Smooth muscle cell (in vitro differentiated cells): Measurements from ENCODE around the gene LRP11. TPM values are rescaled to one million over a fixed set of nuclear protein-coding genes. Genes with fewer than 3 reads are reported as not detected.
A peak's percentile ranks its signal among the peaks of the same experiment; 100 is the strongest.
"Not testable (repeated sequence)": the region's sequence is repeated elsewhere in the genome, so short reads cannot be mapped to it uniquely, and the experiment has no call there.

ENCODE experiments used
- DNase-seq: peaks from one replicate; lab custom pipeline; 2025; ENCODE audit not compliant: unreplicated experiment; lab: John Stamatoyannopoulos, UW
- H2AFZ ChIP-seq: fragments of 200-600 bp; sonication (generic); 2 replicates; pipeline ENCODE4 v1.6.0; 2016; ENCODE audit warnings: antibody characterized with exemption, low read depth, mild to moderate bottlenecking
- H3F3A ChIP-seq: fragments of 200-600 bp; sonication (generic); 2 replicates; pipeline ENCODE4 v1.6.0; 2017; ENCODE audit warnings: antibody characterized with exemption, low read depth
- H3K27ac ChIP-seq: fragments of 200-600 bp; sonication (generic); 2 replicates; pipeline ENCODE4 v1.5.1; 2016; ENCODE audit warnings: low read depth, mild to moderate bottlenecking
- H3K27me3 ChIP-seq: fragments of 200-600 bp; sonication (generic); 2 replicates; pipeline ENCODE4 v1.6.1; 2016; ENCODE audit warnings: low read depth, mild to moderate bottlenecking
- H3K36me3 ChIP-seq: fragments of 200-600 bp; sonication (generic); 2 replicates; pipeline ENCODE4 v1.5.1; 2016; ENCODE audit warnings: low read depth
- H3K4me1 ChIP-seq: fragments of 200-600 bp; sonication (generic); 2 replicates; pipeline ENCODE4 v1.5.1; 2016; ENCODE audit warnings: low read depth
- H3K4me2 ChIP-seq: fragments of 200-600 bp; sonication (generic); 2 replicates; pipeline ENCODE4 v1.6.0; 2016; ENCODE audit warnings: mild to moderate bottlenecking
- H3K4me3 ChIP-seq: fragments of 200-600 bp; sonication (generic); 2 replicates; pipeline ENCODE4 v1.5.1; 2016; ENCODE audit warnings: mild to moderate bottlenecking
- H3K79me2 ChIP-seq: fragments of 200-600 bp; sonication (generic); 2 replicates; pipeline ENCODE4 v1.6.0; 2016; ENCODE audit warnings: low read depth, mild to moderate bottlenecking
- H3K9ac ChIP-seq: fragments of 200-600 bp; sonication (generic); 2 replicates; pipeline ENCODE4 v1.6.0; 2016; ENCODE audit warnings: low read depth
- H3K9me3 ChIP-seq: fragments of 200-600 bp; sonication (generic); replicated peaks from 2 replicates; pipeline ENCODE4 v1.5.1; 2016; ENCODE audit warnings: low read depth
- H4K20me1 ChIP-seq: fragments of 200-600 bp; sonication (generic); 2 replicates; pipeline ENCODE4 v1.6.0; 2016; ENCODE audit warnings: low read depth
- WGBS: methylation state at CpG from one replicate; pipeline ENCODE4 v1.1.7; 2016; ENCODE audit warnings: low lambda C conversion rate; 5-methylcytosine and 5-hydroxymethylcytosine counted together
- polyA plus RNA-seq: library from polyadenylated mRNA; unstranded; fragments of >200 nt; fragmentation: Nextera tagmentation; extraction: Ambion mirVana; gene quantifications from 2 replicates; pipeline ENCODE4 v1.2.1, GENCODE V29; 2016
- total RNA-seq: library from RNA; depleted of rRNA; stranded (reverse); fragments of >200 nt; gene quantifications from 2 replicates; pipeline ENCODE4 v1.2.3, GENCODE V29; 2014
- TF ChIP-seq, protein P1 (sequence below): fragments of 200-600 bp; sonication (generic); IDR thresholded peaks from 2 replicates; pipeline ENCODE4 v1.5.1; 2017; ENCODE audit warnings: borderline replicate concordance, mild to moderate bottlenecking, antibody characterized with exemption; ENCODE audit not compliant: insufficient read depth, poor library complexity, severe bottlenecking

LRP11 gene
- total and polyA plus RNA-seq, 2 experiments from 2014 or later = 69.5 to 75.3 TPM

DNA sequence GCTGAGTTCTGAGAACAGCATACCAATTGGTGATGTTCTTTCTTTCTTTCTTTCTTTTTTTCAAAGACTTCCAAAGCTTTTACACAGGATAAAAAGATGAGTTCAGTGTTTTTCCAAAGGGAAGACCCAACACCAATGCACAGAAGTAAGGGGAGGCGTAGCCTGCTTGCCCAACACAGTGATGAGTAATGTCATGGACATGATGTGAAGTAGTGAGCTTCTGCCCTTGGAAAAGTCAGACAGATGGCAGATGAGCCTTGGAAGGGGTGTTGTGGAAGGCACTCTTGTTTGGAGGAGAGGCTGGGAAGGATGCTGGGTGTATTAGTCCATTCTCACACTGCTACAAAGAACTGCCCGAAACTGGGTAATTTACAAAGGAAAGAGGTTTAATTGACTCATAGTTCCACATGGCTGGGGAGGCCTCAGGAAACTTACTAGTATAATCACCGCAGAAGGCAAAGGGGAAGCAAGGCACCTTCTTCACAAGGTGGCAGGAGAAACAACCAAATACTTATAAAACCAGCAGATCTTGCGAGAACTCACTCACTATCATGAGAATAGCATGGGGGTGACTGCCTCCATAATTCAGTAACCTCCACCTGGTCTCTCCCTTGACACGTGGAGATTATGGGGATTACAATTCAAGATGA, 12.6 kb downstream of the LRP11 start:
- no peaks in the 10 kb centered on the region for H3K9me3 ChIP-seq
- peaks cover 40% of the 10 kb centered on the region for H3F3A ChIP-seq
- H3K36me3 ChIP-seq = no peaks in the 10 kb centered on the region
- H3K27me3 ChIP-seq = no peaks in the 10 kb centered on the region
- H3K4me1 ChIP-seq = peaks cover 19% of the 10 kb centered on the region
- H3K4me3 ChIP-seq = no peak overlapping the region
- H3K79me2 ChIP-seq = peaks cover 20% of the 10 kb centered on the region
- H3K4me2 ChIP-seq = peak overlapping the region; percentile 42
- H4K20me1 ChIP-seq = peaks cover 6% of the 10 kb centered on the region
- TF ChIP-seq, protein P1, sequence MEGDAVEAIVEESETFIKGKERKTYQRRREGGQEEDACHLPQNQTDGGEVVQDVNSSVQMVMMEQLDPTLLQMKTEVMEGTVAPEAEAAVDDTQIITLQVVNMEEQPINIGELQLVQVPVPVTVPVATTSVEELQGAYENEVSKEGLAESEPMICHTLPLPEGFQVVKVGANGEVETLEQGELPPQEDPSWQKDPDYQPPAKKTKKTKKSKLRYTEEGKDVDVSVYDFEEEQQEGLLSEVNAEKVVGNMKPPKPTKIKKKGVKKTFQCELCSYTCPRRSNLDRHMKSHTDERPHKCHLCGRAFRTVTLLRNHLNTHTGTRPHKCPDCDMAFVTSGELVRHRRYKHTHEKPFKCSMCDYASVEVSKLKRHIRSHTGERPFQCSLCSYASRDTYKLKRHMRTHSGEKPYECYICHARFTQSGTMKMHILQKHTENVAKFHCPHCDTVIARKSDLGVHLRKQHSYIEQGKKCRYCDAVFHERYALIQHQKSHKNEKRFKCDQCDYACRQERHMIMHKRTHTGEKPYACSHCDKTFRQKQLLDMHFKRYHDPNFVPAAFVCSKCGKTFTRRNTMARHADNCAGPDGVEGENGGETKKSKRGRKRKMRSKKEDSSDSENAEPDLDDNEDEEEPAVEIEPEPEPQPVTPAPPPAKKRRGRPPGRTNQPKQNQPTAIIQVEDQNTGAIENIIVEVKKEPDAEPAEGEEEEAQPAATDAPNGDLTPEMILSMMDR = no peak
- no peak overlapping the region for H2AFZ ChIP-seq
- WGBS = 66% methylated on average over 5 of the region's 5 CpGs
- H3K9ac ChIP-seq = no peak overlapping the region
- DNase-seq = no peak
- H3K27ac ChIP-seq = peak overlapping the region; percentile 97

DNA sequence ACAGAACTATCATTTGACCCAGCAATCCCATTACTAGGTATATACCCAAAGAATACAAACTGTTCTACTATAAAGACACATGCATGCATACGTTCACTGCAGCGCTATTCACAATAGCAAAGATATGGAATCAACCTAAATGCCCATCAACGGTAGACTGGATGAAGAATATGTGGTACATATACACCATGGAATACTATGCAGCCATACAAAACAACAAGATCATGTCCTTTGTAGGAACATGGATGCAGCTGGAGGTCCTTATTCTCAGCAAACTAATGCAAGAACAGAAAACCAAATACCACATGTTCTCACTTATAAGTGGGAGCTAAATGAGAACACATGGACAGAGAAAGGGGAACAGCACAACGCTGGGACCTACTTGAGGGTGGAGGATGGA, 15.8 kb downstream of the LRP11 start:
- H3K36me3 ChIP-seq, H3K79me2 ChIP-seq, H3K27me3 ChIP-seq, DNase-seq, H3K4me1 ChIP-seq, H3K4me3 ChIP-seq, H2AFZ ChIP-seq, H3K4me2 ChIP-seq, H3K9me3 ChIP-seq: not testable (repeated sequence)
- peaks cover 16% of the 10 kb centered on the region for H4K20me1 ChIP-seq
- WGBS = 87% methylated on average over 4 of the region's 4 CpGs
- H3K27ac ChIP-seq = peak overlapping the region; percentile 83
- H3K9ac ChIP-seq = peak overlapping the region; percentile 0
- peaks cover 17% of the 10 kb centered on the region for H3F3A ChIP-seq

DNA sequence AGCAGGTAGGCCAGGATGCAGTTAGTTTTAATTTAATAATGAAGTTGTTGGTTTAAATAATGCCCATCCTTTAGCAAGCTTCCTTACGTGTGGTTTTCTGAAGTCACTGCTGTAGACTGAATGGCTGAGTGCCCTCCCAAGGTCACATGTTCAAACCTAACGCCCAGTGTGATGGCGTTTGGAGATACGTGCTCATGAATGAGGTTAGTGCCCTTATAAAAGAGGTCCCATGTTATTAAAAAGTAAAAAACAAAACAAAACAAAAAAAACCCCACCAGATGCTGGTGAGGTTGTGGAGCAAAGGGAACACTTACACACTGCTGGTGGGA, 16.3 kb downstream of the LRP11 start:
- H4K20me1 ChIP-seq = peaks cover 16% of the 10 kb centered on the region
- peak overlapping the region; percentile 0 for H3K9ac ChIP-seq
- DNase-seq = no peak
- 43% methylated on average over 4 of the region's 4 CpGs for WGBS
- peaks cover 17% of the 10 kb centered on the region for H3F3A ChIP-seq
- no peaks in the 10 kb centered on the region for H3K27me3 ChIP-seq
- H3K4me1 ChIP-seq = peaks cover 9% of the 10 kb centered on the region
- no peak overlapping the region for H2AFZ ChIP-seq
- peaks cover 4% of the 10 kb centered on the region for H3K79me2 ChIP-seq
- TF ChIP-seq, protein P1 = no peak
- H3K27ac ChIP-seq = peak overlapping the region; percentile 83
- no peaks in the 10 kb centered on the region for H3K9me3 ChIP-seq
- peak overlapping the region; percentile 1 for H3K4me2 ChIP-seq
- no peaks in the 10 kb centered on the region for H3K36me3 ChIP-seq
- no peak overlapping the region for H3K4me3 ChIP-seq

DNA sequence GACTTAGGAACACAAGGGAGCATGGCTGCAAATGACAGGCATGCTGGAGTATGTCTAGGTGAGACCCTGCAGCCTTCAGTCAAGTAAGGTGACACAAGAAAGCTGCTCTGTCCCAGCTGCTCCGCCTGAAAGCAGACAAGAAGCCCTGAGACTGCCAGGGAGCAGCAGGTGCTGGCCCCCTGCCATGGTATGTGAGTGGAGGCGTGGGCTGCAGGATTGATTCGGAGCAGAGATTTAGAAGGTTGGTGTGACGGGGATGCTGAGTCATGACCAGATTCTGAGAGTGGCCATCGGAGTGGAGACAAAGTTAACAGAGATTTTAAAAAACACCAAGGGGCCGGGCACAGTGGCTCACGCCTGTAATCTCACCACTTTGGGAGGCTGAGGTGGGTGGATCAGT, 17.8 kb downstream of the LRP11 start:
- Histone ChIP-seq H3K36me3 (no peaks in the 10 kb centered on the region), H2AFZ (no peak overlapping the region), H3K9me3 (no peaks in the 10 kb centered on the region), H3K4me1 (peaks cover 9% of the 10 kb centered on the region), H3K27ac (peak overlapping the region; percentile 83), H3K27me3 (no peaks in the 10 kb centered on the region), H3K4me2 (peak overlapping the region; percentile 71), H3K79me2 (no peaks in the 10 kb centered on the region), H3K4me3 (no peak overlapping the region), H3F3A (peaks cover 19% of the 10 kb centered on the region), H3K9ac (no peak overlapping the region), H4K20me1 (peaks cover 16% of the 10 kb centered on the region)
- no peak for DNase-seq
- TF ChIP-seq, protein P1 = no peak
- 15% methylated on average over 7 of the region's 7 CpGs for WGBS
